RWPE1 (cell line): ENCODE data around the gene QSOX2.

Source experiments
- CTCF ChIA-PET: fragments of 350-600 bp; sonication (Branson Sonifier 250); formaldehyde crosslinking; extraction: SDS; loops from one replicate; lab custom pipeline; 2021; lab: Yijun Ruan, JAX
- POLR2A ChIA-PET: fragments of 400-600 bp; formaldehyde crosslinking; extraction: SDS; loops from one replicate; lab custom pipeline; 2020; ENCODE audit warnings: antibody characterized with exemption; ENCODE audit not compliant: low non-redundant PET; lab: Yijun Ruan, JAX
- DNase-seq: peaks from one replicate; pipeline ENCODE4 v3.0.0; 2012; ENCODE audit warnings: low spot score
- H3K27ac ChIP-seq: fragments of 450-650 bp; 2 replicates; pipeline ENCODE4 v1.5.1; 2017
- CTCF ChIP-seq: fragments of 450-650 bp; conservative IDR thresholded peaks from 2 replicates; pipeline ENCODE4 v1.5.1; 2017; ENCODE audit warnings: low read depth, mild to moderate bottlenecking

QSOX2 gene

GRCh38 chr9:136185066-136185465, 60.5 kb downstream of the QSOX2 start:
- ChIA-PET CTCF (interaction anchor here (1.2 to 1.7 kb wide), 2 partner anchors 13 to 83 kb away, joined by 4 to 9 read pairs; no protein-coding TSS in a partner anchor), POLR2A (no interaction called here)
- no peak for TF ChIP-seq CTCF
- no peak for DNase-seq
- H3K27ac ChIP-seq, result no peak overlapping the region

- TF ChIP-seq CTCF, result no peak
- no peak overlapping the region for H3K27ac ChIP-seq
- DNase-seq, result no peak
- CTCF ChIA-PET, result interaction anchor here (0.8 kb wide), 1 partner anchor 12 kb away, joined by 3 read pairs; no protein-coding TSS in a partner anchor
- POLR2A ChIA-PET, result no interaction called here
Observed at GRCh38 chr9:136182850-136183422, 62.7 kb downstream of the QSOX2 start.

DNA sequence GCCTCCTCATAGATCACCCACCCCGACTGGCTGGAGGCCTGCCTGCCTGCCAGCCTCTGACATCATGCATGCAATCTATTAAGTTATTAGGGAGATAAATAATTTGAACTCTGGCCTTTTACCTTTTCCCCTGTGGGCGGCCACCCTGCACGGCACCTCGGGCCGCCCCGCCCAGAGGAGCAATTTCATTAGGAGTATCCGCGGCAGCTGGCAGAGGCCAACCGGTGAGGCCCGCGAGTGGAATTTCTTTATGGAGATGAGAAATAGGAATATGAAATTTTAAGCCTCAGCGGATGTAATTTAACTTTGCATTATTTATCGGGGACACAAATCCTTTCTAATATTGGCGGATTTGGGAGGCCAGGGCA, 63.2 kb downstream of the QSOX2 start:
- no peak for TF ChIP-seq CTCF
- no peak for DNase-seq
- no peak overlapping the region for H3K27ac ChIP-seq
- ChIA-PET POLR2A (no interaction called here), CTCF (interaction anchor here (0.8 kb wide), 1 partner anchor 12 kb away, joined by 3 read pairs; no protein-coding TSS in a partner anchor)

DNA sequence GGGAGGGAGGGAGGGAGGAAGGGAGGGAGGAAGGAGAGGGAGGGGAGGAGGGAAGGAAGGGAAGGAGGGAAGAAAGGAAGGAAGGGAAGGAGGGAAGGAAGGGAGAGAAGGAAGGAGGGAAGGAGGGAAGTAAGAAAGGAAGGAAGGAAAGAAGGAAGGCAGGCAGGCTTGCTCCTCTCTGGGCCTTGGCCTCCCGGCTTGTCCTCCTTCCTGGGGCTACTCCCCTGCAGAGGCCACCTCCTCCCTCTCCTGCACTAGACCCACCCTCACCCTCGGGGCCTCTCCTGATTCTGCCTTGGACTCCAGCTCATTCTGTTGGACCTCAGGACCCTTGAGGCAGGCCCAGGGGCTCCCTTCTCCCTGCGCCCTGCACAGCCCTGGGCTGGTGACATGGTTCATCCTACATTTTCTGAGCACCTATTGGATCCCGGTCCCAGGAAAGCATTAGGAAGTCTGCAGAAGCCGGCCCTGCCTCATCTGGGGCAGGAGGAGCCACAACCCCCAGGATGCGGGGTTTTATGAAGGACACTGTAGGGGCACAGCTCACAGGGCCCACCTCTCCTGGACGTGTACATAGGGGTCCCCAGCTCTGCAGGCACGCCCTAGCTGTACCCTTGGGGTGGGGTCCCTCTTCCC, 63.7 kb downstream of the QSOX2 start:
- TF ChIP-seq CTCF, result no peak
- ChIA-PET POLR2A (no interaction called here), CTCF (interaction anchor here (0.8 kb wide), 1 partner anchor 11 kb away, joined by 3 read pairs; no protein-coding TSS in a partner anchor)
- H3K27ac ChIP-seq, result no peak overlapping the region
- no peak for DNase-seq

DNA sequence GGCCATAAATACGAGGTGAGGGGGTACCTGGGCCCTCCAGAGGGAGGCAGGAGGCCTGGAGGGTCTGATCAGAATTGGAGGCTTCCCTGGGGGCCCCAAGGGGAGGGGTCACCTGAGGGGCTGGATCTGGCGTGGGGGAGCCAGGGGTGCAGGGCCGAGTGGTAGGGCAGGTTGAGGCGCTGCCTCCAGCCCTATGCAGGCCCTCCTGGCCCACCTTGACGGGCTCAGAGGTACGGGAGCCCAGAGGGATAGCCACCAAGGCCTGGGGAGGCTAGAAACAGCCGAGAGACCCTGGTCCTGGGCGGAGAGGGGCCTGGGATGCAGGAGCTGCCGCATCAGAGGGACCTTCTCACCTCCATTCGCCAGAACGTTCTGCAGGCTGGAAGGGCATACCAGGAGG, 65.0 kb downstream of the QSOX2 start:
- ChIA-PET POLR2A (interaction anchor here (0.7 kb wide), 1 partner anchor 294 kb away, joined by 3 read pairs; no protein-coding TSS in a partner anchor), CTCF (no interaction called here)
- H3K27ac ChIP-seq, result no peak overlapping the region
- no peak for TF ChIP-seq CTCF
- no peak for DNase-seq

GRCh38 chr9:136179761-136180160, 65.9 kb downstream of the QSOX2 start:
- H3K27ac ChIP-seq, result no peak overlapping the region
- ChIA-PET CTCF (no interaction called here), POLR2A (no interaction called here)
- TF ChIP-seq CTCF, result no peak
- no peak for DNase-seq
